SK-N-SH (cell line): Measurements from ENCODE around the gene OSBPL10. TPM values are rescaled to one million over a fixed set of nuclear protein-coding genes. Genes with fewer than 3 reads are reported as not detected.

Experiments used
- CTCF ChIA-PET: fragments of 300-600, 350-600 bp; formaldehyde crosslinking; extraction: SDS; loops from one replicate; lab custom pipeline; 2021; lab: Yijun Ruan, JAX
- POLR2A ChIA-PET: fragments of 350-600 bp; sonication (Branson Sonifier 250); formaldehyde crosslinking; extraction: SDS; loops from one replicate; lab custom pipeline; 2020; ENCODE audit warnings: antibody characterized with exemption, inconsistent platforms; lab: Yijun Ruan, JAX
- DNase-seq: peaks from one replicate; pipeline ENCODE4 v3.0.0; 2012
- H2AFZ ChIP-seq: fragments of 200-600 bp; sonication (generic); 2 replicates; pipeline ENCODE4 v1.8.1; 2016; ENCODE audit warnings: antibody characterized with exemption, mild to moderate bottlenecking, low read depth
- H3F3A ChIP-seq: fragments of 200-600 bp; sonication (generic); replicated peaks from 2 replicates; pipeline ENCODE3; 2016; ENCODE audit warnings: antibody characterized with exemption, mild to moderate bottlenecking; ENCODE audit not compliant: insufficient read depth
- H3K27ac ChIP-seq, 2 experiments: fragments of 200-500 bp in 1 of 2; fragments of 200-600 bp in 1 of 2; sonication (Bioruptor generic) in 1 of 2; sonication (generic), shearing (Covaris generic) in 1 of 2; 2 replicates each; pipeline versions ENCODE4 v1.5.1 to v1.6.1; 2014 to 2016; ENCODE audit warnings: low read depth in 2 of 2, inconsistent platforms in 1 of 2, low read length in 1 of 2, mild to moderate bottlenecking in 1 of 2, mixed read lengths in 1 of 2
- H3K27me3 ChIP-seq: fragments of 200-600 bp; sonication (generic), shearing (Covaris generic); 2 replicates; pipeline ENCODE4 v1.6.1; 2016; ENCODE audit warnings: mixed run types; ENCODE audit not compliant: insufficient read depth
- H3K36me3 ChIP-seq, 2 experiments: fragments of 200-500 bp in 1 of 2; fragments of 200-600 bp in 1 of 2; sonication (Bioruptor generic) in 1 of 2; sonication (generic) in 1 of 2; replicated peaks in 1 of 2; 2 replicates each; pipeline versions ENCODE3 to v1.5.1; 2014 to 2016; ENCODE audit warnings: low read length in 1 of 2, mild to moderate bottlenecking in 1 of 2; ENCODE audit not compliant: insufficient read depth in 2 of 2, control insufficient read depth in 1 of 2
- H3K4me1 ChIP-seq, 2 experiments: fragments of 200-500 bp in 1 of 2; fragments of 200-600 bp in 1 of 2; sonication (Bioruptor generic) in 1 of 2; sonication (generic), shearing (Covaris generic) in 1 of 2; 2 replicates each; pipeline versions ENCODE4 v1.5.1 to v1.6.1; 2014 to 2016; ENCODE audit warnings: low read depth in 1 of 2, low read length in 1 of 2, mixed run types in 1 of 2; ENCODE audit not compliant: insufficient read depth in 2 of 2, control insufficient read depth in 1 of 2
- H3K4me2 ChIP-seq: fragments of 200-600 bp; sonication (generic), shearing (Covaris generic); 2 replicates; pipeline ENCODE4 v1.6.1; 2017; ENCODE audit warnings: mixed run types
- H3K4me3 ChIP-seq, 2 experiments: fragments of 200-500 bp in 1 of 2; fragments of 200-600 bp in 1 of 2; sonication (Bioruptor generic) in 1 of 2; sonication (generic), shearing (Covaris generic) in 1 of 2; 2 replicates each; pipeline versions ENCODE4 v1.5.1 to v1.8.1; 2014 to 2016; ENCODE audit warnings: low read depth in 2 of 2, inconsistent platforms in 1 of 2, low read length in 1 of 2, mild to moderate bottlenecking in 1 of 2, mixed read lengths in 1 of 2, moderate library complexity in 1 of 2
- H3K79me2 ChIP-seq: fragments of 200-600 bp; sonication (generic); 2 replicates; pipeline ENCODE4 v1.8.1; 2017; ENCODE audit warnings: mild to moderate bottlenecking; ENCODE audit not compliant: insufficient read depth
- H3K9ac ChIP-seq: fragments of 200-600 bp; sonication (generic); 2 replicates; pipeline ENCODE4 v1.6.1; 2017; ENCODE audit warnings: mixed run types
- H3K9me2 ChIP-seq: fragments of 200-600 bp; sonication (generic); 2 replicates; pipeline ENCODE4 v1.6.1; 2017; ENCODE audit warnings: mixed run types
- H3K9me3 ChIP-seq: fragments of 200-600 bp; sonication (generic); 2 replicates; pipeline ENCODE4 v1.6.1; 2017; ENCODE audit warnings: mixed run types, mild to moderate bottlenecking, moderate library complexity
- H4K20me1 ChIP-seq: fragments of 200-600 bp; sonication (generic); 2 replicates; pipeline ENCODE4 v1.6.1; 2017; ENCODE audit warnings: mild to moderate bottlenecking, mixed run types; ENCODE audit not compliant: insufficient read depth
- CHD2 ChIP-seq: fragments of 150-350 bp; IDR thresholded peaks from 2 replicates; pipeline ENCODE4 v1.6.1; 2018; ENCODE audit warnings: low read length; ENCODE audit not compliant: partially characterized antibody
- EP300 ChIP-seq, 2 experiments: IDR thresholded peaks; 2 replicates each; pipeline versions ENCODE4 v1.4.0 to v1.6.1; 2012; ENCODE audit warnings: borderline replicate concordance in 1 of 2, low read depth in 1 of 2, low read length in 1 of 2
- EZH2phosphoT487 ChIP-seq: fragments of 200-600 bp; sonication (generic); IDR thresholded peaks from 2 replicates; pipeline ENCODE4 v1.6.1; 2017; ENCODE audit warnings: low read depth, mixed run types, mild to moderate bottlenecking, antibody characterized with exemption, moderate library complexity, borderline replicate concordance
- FOSL2 ChIP-seq: IDR thresholded peaks from 2 replicates; pipeline ENCODE4 v1.4.0; 2012; ENCODE audit warnings: low read depth, mild to moderate bottlenecking, moderate library complexity, borderline replicate concordance
- FOXM1 ChIP-seq: IDR thresholded peaks from 2 replicates; pipeline ENCODE4 v1.4.0; 2012; ENCODE audit warnings: low read depth, mild to moderate bottlenecking
- MEF2A ChIP-seq: IDR thresholded peaks from 2 replicates; pipeline ENCODE4 v1.4.0; 2012; ENCODE audit warnings: low read depth, borderline replicate concordance
- MXI1 ChIP-seq: IDR thresholded peaks from 2 replicates; pipeline ENCODE4 v1.6.1; 2012; ENCODE audit warnings: mild to moderate bottlenecking, low read depth, low read length, improper control_type of control experiment
- NFIC ChIP-seq: IDR thresholded peaks from 2 replicates; pipeline ENCODE4 v1.4.0; 2012; ENCODE audit warnings: borderline replicate concordance
- RCOR1 ChIP-seq: fragments of 150-350 bp; IDR thresholded peaks from 2 replicates; pipeline ENCODE4 v1.6.1; 2017; ENCODE audit warnings: antibody characterized with exemption, low read length
- RFX5 ChIP-seq: IDR thresholded peaks from 2 replicates; pipeline ENCODE4 v1.6.1; 2012; ENCODE audit warnings: mild to moderate bottlenecking, improper control_type of control experiment, low read length
- RXRA ChIP-seq: IDR thresholded peaks from 2 replicates; pipeline ENCODE4 v1.4.0; 2012; ENCODE audit warnings: low read depth, mild to moderate bottlenecking, borderline replicate concordance
- SIN3A ChIP-seq: IDR thresholded peaks from 2 replicates; pipeline ENCODE4 v1.6.1; 2012; ENCODE audit warnings: low read depth, mild to moderate bottlenecking, low read length, moderate library complexity, borderline replicate concordance
- SMC3 ChIP-seq: IDR thresholded peaks from 2 replicates; pipeline ENCODE4 v1.6.1; 2012; ENCODE audit warnings: low read depth, low read length, improper control_type of control experiment
- TAF1 ChIP-seq: IDR thresholded peaks from 2 replicates; pipeline ENCODE4 v1.6.1; 2012; ENCODE audit warnings: low read depth, mild to moderate bottlenecking, low read length, moderate library complexity, borderline replicate concordance
- TCF12 ChIP-seq: IDR thresholded peaks from 2 replicates; pipeline ENCODE4 v1.4.0; 2012
- YY1 ChIP-seq: IDR thresholded peaks from 2 replicates; pipeline ENCODE4 v1.4.0; 2012; ENCODE audit warnings: low read depth, mild to moderate bottlenecking
- WGBS: methylation state at CpG from one replicate; pipeline ENCODE4 v1.1.6; 2017; ENCODE audit warnings: low lambda C conversion rate; 5-methylcytosine and 5-hydroxymethylcytosine counted together
- polyA plus RNA-seq, 3 experiments: library from polyadenylated mRNA; depleted of rRNA; stranded (reverse); fragments of >200 nt; gene quantifications; 2 replicates each; pipeline ENCODE4 v1.2.3, GENCODE V29; 2012
- TF ChIP-seq, protein P1 (sequence below): IDR thresholded peaks from 2 replicates; pipeline ENCODE4 v1.6.1; 2012; ENCODE audit warnings: mild to moderate bottlenecking, low read depth, low read length, moderate library complexity
- TF ChIP-seq, protein P2 (sequence below): fragments of 200-600 bp; sonication (generic); IDR thresholded peaks from 2 replicates; pipeline ENCODE4 v1.6.1; 2017; ENCODE audit warnings: antibody characterized with exemption, mild to moderate bottlenecking, moderate library complexity
- TF ChIP-seq, protein P3 (sequence below): fragments of 150-350 bp; IDR thresholded peaks from 2 replicates; pipeline ENCODE4 v1.6.1; 2016; ENCODE audit warnings: mild to moderate bottlenecking, low read depth, low read length

Gene OSBPL10
- polyA plus RNA-seq, 1 of the 3 experiments (the other 2 are of a cell fraction), result 0.12 TPM

DNA sequence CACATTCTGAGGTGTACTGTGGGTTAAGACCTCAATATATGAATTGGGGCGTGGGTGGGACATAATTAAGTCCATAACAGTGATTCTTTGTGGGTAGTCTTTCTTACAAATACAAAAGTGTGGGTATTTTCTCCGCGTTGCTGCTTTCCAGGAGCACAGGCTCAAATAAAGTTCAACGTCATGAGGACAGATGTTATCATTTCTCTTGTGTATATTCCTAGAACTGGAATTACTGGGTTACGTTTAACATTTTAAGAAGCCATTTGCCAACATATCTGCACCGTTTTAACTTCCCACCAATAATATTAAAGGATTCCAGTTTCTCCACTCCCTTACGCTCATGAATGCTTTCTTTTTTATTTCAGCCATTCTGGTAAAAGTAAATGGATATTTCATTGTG, 40.1 kb upstream of the OSBPL10 start:
- no peaks in the 10 kb centered on the region for H3F3A ChIP-seq
- no peaks in the 10 kb centered on the region for H3K79me2 ChIP-seq
- H3K27me3 ChIP-seq, result no peaks in the 10 kb centered on the region
- 57% methylated on average over 7 of the region's 7 CpGs for WGBS
- no peaks in the 10 kb centered on the region for H3K9me3 ChIP-seq
- H3K9ac ChIP-seq, result no peak overlapping the region
- TF ChIP-seq, protein P1, sequence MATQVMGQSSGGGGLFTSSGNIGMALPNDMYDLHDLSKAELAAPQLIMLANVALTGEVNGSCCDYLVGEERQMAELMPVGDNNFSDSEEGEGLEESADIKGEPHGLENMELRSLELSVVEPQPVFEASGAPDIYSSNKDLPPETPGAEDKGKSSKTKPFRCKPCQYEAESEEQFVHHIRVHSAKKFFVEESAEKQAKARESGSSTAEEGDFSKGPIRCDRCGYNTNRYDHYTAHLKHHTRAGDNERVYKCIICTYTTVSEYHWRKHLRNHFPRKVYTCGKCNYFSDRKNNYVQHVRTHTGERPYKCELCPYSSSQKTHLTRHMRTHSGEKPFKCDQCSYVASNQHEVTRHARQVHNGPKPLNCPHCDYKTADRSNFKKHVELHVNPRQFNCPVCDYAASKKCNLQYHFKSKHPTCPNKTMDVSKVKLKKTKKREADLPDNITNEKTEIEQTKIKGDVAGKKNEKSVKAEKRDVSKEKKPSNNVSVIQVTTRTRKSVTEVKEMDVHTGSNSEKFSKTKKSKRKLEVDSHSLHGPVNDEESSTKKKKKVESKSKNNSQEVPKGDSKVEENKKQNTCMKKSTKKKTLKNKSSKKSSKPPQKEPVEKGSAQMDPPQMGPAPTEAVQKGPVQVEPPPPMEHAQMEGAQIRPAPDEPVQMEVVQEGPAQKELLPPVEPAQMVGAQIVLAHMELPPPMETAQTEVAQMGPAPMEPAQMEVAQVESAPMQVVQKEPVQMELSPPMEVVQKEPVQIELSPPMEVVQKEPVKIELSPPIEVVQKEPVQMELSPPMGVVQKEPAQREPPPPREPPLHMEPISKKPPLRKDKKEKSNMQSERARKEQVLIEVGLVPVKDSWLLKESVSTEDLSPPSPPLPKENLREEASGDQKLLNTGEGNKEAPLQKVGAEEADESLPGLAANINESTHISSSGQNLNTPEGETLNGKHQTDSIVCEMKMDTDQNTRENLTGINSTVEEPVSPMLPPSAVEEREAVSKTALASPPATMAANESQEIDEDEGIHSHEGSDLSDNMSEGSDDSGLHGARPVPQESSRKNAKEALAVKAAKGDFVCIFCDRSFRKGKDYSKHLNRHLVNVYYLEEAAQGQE, result no peak
- TF ChIP-seq YY1, result no peak
- no peak for TF ChIP-seq SIN3A
- TF ChIP-seq SMC3, result no peak
- no peak for TF ChIP-seq FOXM1
- no peak for TF ChIP-seq RXRA
- TF ChIP-seq TCF12, result no peak
- ChIA-PET CTCF (interaction anchor here (2.7 to 5.0 kb wide), 2 partner anchors 124 to 447 kb away, joined by 9 to 82 read pairs; no protein-coding TSS in a partner anchor), POLR2A (no interaction called here)
- no peaks in the 10 kb centered on the region for H3K4me1 ChIP-seq
- H3K27ac ChIP-seq, result no peak overlapping the region
- no peak overlapping the region for H3K4me2 ChIP-seq
- H3K9me2 ChIP-seq, result no peaks in the 10 kb centered on the region
- no peak for DNase-seq
- H3K36me3 ChIP-seq, result no peaks in the 10 kb centered on the region
- H3K4me3 ChIP-seq, result no peak overlapping the region
- no peaks in the 10 kb centered on the region for H4K20me1 ChIP-seq
- no peak overlapping the region for H2AFZ ChIP-seq

DNA sequence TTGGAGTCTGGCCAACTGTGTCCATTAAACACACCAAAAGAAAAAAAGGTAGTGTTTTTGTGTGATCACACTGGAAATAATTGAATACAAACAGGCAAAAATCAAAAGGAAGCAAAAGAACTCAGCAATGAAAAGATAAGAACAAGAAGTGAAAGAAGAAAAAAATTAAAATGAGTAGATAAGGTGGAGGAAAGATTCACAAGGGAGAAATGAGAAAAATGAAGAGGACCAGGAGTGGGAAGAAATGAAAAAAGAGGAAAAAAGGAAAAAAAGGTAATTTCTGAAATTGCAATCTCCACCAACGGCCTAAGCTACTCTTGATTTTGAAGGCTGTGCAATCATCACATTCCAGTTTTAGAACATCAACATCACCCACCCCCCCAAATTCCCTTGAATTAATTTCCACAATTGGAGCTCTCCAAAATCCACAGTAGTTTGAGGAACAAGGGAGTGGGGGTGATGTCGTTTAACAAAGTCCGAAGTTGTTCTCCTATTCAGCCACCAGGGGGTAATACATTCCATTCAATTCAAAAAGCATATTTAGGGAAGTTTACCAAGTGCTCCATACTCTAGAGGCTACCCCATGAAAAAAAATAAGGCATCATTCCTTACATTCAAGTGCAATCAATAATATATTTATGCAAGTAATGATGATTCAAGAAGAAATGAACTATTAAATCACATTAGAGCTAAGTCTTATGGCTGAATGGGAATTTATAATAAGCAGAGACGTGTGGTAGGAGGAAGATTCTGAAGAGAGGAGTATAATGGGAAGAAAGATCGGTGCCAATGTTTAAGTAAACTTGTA, 37.9 kb upstream of the OSBPL10 start:
- peak; percentile 55 for DNase-seq
- no peaks in the 10 kb centered on the region for H3K27me3 ChIP-seq
- H4K20me1 ChIP-seq, result no peaks in the 10 kb centered on the region
- no peak overlapping the region for H3K27ac ChIP-seq
- WGBS, result 29% methylated on average over 5 of the region's 5 CpGs
- H3F3A ChIP-seq, result no peaks in the 10 kb centered on the region
- POLR2A ChIA-PET, result no interaction called here
- H3K4me2 ChIP-seq, result no peak overlapping the region
- no peaks in the 10 kb centered on the region for H3K79me2 ChIP-seq
- no peaks in the 10 kb centered on the region for H3K9me3 ChIP-seq
- H3K9ac ChIP-seq, result no peak overlapping the region
- no peak overlapping the region; a peak in 1 of 4 replicates for H3K4me3 ChIP-seq
- no peaks in the 10 kb centered on the region for H3K36me3 ChIP-seq
- no peaks in the 10 kb centered on the region for H3K9me2 ChIP-seq
- CTCF ChIA-PET, result interaction anchor here (0.6 to 5.0 kb wide), 55 partner anchors 9 to 449 kb away, joined by 3 to 82 read pairs (median 4); no protein-coding TSS in a partner anchor
- H2AFZ ChIP-seq, result no peak overlapping the region
- H3K4me1 ChIP-seq, result no peaks in the 10 kb centered on the region
- TF ChIP-seq RXRA (no peak), FOSL2 (no peak), RFX5 (no peak), TAF1 (no peak), EZH2phosphoT487 (no peak), CHD2 (no peak), EP300 (IDR thresholded peaks at IDR 0.05; ENCODE audit: borderline replicate concordance in 1 of 2, low read depth in 1 of 2, low read length in 1 of 2) (no peak), RCOR1 (no peak), MEF2A (no peak), YY1 (no peak), NFIC (no peak), MXI1 (no peak), SMC3 (peak; percentile 69)
- TF ChIP-seq, protein P2, sequence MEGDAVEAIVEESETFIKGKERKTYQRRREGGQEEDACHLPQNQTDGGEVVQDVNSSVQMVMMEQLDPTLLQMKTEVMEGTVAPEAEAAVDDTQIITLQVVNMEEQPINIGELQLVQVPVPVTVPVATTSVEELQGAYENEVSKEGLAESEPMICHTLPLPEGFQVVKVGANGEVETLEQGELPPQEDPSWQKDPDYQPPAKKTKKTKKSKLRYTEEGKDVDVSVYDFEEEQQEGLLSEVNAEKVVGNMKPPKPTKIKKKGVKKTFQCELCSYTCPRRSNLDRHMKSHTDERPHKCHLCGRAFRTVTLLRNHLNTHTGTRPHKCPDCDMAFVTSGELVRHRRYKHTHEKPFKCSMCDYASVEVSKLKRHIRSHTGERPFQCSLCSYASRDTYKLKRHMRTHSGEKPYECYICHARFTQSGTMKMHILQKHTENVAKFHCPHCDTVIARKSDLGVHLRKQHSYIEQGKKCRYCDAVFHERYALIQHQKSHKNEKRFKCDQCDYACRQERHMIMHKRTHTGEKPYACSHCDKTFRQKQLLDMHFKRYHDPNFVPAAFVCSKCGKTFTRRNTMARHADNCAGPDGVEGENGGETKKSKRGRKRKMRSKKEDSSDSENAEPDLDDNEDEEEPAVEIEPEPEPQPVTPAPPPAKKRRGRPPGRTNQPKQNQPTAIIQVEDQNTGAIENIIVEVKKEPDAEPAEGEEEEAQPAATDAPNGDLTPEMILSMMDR, result peak; percentile 73
- TF ChIP-seq, protein P3, sequence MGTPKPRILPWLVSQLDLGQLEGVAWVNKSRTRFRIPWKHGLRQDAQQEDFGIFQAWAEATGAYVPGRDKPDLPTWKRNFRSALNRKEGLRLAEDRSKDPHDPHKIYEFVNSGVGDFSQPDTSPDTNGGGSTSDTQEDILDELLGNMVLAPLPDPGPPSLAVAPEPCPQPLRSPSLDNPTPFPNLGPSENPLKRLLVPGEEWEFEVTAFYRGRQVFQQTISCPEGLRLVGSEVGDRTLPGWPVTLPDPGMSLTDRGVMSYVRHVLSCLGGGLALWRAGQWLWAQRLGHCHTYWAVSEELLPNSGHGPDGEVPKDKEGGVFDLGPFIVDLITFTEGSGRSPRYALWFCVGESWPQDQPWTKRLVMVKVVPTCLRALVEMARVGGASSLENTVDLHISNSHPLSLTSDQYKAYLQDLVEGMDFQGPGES, result no peak
